Hematopoietic multipotent progenitor cell treated with erythropoietin and hydrocortisone succinate and interleukin-3 and kit ligand, for 4 days (in vitro differentiated cells): ENCODE data around the gene CRCP.
"Not testable (repeated sequence)": the region's sequence is repeated elsewhere in the genome, so short reads cannot be mapped to it uniquely, and the experiment has no call there.

ENCODE experiments used
- DNase-seq: peaks from one replicate; pipeline ENCODE4 v3.0.0-alpha.2; 2015

Gene CRCP

GRCh38 chr7:66110856-66111255, 3.8 kb upstream of the CRCP start:
- DNase-seq: no peak

- not testable (repeated sequence) for DNase-seq
Observed at GRCh38 chr7:66116680-66117420, 2.2 kb downstream of the CRCP start.

DNA sequence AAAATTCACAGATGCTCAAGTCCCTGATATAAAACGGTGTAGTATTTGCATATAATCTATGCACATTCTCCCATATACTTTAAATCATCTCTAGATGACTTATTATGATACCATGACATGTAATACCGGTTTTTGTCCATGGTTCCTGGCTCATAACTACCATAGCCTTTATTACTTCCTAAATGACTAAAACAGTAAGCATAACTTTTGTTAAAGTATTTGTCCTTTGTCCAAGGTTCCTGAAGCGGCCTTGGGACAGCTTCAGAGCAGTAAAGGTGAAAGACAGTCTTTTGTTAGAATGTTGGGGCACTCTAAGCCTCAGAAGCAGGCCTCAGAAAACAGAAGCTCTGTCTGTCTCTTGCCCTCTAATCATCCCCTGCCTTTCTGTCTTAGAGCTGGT, 4.0 kb downstream of the CRCP start:
- no peak for DNase-seq

DNA sequence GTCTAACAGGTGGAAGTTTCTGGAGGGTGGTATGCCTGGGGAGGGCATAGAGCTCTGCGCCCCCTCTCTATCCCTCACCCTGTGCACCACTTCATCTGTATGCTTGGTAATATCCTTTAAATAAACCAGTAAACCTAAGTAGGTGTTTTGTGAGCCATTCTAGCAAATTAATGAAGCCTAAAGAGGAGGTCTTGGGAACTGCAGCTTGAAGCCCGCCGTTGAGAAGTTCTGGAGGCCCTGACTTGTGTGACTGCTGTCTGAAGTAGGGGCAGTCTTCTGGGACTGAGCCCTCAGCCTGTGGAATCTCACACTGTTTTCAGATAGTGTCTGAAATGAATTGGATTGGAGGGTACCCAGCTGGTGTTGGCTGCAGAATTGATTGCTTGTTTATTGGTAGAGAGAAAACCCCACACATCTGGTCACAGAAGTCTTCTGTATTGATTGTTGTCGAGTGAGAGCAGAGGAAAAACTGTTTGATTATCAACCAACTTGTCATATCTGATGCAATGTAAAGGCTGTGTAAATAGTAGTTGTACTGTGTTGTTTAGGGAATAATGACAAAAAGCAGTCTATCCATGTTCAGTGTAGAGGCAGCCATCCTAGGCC, 4.7 kb downstream of the CRCP start:
- no peak for DNase-seq

DNA sequence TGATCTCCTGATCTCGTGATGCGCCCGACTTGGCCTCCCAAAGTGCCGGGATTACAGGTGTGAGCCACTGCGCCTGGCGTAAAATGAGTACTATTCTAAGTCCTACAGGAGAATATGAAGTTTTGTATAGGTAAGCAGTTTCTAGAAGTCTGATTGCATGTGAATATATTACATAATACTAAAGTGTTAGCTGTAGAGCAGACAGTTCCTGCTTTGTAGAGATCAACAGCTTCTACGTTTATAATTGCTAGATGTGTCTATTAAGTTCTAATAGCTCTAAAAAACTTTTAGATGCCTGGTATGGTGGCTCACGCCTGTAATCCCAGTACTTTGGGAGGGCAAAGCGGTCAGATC, 8.5 kb downstream of the CRCP start:
- no peak for DNase-seq

DNA sequence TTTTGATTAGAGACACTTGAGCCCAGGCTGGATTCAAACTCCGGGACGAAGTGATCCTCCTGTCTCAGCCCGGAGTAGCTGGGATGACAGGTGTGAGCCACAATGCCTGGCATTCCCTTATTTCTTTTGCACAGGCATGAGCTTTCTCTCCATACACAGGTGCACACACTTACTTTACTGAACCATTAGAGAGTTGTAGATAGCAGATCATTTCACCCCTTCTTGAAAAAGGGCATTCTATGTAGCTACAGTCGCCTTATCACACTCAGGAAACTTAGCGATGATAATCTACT, 9.9 kb downstream of the CRCP start:
- not testable (repeated sequence) for DNase-seq

DNA sequence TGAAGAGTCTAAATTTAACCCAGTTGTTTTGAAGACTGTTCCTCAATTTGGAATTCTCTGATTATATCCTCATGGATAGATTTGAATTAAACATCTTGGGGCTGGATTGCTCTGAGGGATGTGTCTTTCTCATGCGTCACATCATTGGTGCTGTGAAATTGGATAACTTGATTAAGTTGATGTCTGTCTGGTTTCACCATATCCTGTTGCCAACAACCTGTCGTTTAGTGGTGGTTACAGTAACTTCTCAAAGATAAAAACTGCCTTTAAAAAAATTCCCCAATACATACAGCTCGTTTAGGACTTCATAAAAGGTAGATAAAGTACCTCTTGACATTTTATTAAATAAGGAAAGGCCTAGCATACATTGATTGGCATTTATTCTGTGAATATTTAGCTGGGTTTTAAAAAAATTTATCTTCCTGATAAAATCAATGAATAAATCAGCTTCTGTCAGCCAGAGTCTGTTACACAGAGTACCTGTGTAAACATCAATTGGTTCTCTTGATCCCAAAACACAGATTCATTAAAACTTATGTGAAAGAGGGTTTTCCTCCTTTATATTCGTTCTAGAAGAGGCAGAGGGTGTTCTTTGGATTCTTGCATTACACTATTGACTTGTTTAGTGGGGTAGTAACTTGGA, 10.5 kb downstream of the CRCP start:
- DNase-seq: peak; percentile 53

DNA sequence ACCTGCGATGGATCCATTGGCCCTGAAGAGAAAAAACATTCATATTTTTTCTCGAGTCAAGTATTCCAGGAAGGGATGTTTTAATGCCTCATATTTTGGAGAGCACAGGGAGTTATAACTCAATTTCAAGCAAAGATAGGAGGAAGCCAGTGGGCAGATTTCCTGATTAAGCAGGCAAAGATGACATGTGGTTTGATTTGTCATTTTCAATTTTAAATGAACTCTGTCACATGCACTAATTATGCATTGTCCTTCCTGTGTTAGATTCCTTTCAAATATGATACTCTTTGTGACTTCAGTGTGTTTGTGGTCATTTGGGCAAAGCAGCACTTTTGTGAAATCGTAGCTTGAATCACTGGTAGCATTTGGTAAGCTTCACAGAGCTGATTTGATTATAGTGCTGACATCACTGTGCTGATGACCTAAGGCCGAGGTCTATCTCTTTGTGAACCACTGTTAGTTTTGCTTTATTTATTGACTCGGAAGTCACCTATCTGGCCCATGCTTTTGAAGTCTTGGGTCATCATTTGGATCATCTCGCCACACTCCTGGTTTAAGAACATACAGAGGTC, 11.2 kb downstream of the CRCP start:
- not testable (repeated sequence) for DNase-seq

GRCh38 chr7:66127172-66127571, 12.5 kb downstream of the CRCP start:
- not testable (repeated sequence) for DNase-seq

DNA sequence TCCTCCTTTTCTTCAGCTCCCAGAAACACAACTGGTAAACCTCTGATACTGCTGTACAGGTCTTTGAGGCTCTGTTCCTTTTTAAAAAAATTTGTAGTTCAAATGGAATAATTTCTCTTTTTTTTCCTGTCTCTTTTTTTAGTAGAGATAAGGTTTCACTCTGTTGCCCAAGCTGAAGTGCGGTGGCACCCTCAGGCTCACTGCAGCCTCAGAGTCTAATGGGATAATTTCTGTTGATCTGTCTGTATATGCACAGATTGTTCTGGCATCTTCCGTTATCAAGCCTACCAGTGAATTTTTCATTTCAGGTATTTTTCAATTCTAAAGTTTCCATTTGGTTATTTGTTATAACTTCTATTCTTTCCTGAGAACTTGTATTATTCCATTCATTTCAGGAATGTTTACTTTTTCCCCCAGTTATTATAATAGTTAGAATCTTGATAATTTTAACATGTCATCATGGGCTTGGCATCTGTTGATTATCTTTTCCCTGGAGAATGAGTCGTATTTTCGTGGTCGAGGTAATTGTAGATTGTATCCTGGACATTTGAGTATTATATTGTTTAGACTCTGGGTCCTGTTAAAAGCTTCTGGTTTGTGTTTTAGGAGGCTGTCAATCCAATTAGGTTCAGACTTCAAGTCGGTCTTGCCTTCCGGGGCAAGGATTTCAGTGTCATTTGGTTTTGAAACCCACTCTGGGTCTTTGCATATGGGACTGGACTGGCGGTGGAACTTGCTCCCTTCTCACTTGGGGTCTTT, 24.5 kb downstream of the CRCP start:
- DNase-seq: no peak

DNA sequence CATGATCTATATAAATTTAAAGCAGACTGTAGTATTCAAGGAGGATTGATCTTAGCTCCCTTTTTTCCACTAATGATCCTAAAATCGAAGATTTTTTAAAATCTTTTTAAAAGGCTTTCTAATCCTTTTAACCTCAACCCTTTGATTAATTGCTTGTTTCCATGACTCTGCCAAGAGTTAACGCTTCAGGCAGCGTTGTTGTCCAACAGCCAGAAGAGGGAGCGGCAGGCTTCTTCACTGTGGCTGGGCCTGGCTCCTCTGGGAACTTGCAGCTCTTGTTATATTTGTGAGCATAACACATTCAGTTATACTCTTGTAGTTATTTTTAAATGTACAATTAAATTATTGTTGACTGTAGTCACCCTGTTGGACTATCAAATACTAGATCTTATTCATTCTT, 26.3 kb downstream of the CRCP start:
- DNase-seq: peak; percentile 65

DNA sequence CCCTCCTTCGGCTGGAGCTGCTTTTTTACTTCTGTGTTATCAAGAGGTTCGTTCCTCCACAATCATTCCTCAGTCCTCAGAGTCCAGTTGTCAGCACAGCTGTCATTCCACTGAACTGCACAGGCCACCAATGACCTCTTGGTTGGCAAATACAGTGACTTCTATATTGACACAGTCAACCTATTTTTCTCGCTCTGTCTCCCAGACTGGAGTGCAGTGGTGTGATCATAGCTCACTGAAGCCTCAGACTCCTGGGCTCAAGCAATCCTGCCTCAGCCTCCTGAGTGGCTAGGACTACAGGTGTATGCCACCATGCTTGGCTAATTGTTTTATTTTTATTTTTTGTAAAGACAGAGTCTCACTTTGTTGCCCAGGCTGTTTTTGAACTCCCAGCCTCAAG, 27.7 kb downstream of the CRCP start:
- DNase-seq: no peak

- no peak for DNase-seq
Observed at GRCh38 chr7:66142996-66143395, 28.3 kb downstream of the CRCP start.

- no peak for DNase-seq
Observed at GRCh38 chr7:66143876-66144332, 29.3 kb downstream of the CRCP start.

- DNase-seq: no peak
Observed at GRCh38 chr7:66145400-66146104, 30.9 kb downstream of the CRCP start.

- DNase-seq: no peak
Observed at GRCh38 chr7:66146701-66147100, 32.1 kb downstream of the CRCP start.

DNA sequence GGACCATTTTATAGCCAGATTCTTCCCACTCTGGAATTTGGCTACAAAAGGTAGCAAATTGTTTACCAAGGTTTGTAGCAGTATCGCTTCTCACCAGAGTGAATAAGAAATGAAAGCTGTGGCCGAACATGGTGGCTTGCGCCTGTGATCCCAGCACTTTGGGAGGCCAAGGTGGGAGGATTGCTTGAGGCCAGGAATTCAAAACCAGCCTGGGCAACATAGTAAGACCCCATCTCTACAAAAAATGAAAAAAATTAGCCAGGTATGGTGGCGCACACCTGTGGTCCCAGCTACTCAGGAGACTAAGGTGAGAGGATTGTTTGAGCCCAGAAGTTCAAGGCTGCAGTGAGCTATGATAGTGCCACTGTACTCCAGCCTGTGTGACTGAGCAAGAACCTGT, 33.0 kb downstream of the CRCP start:
- not testable (repeated sequence) for DNase-seq

- peak; percentile 46 for DNase-seq
Observed at GRCh38 chr7:66150471-66150870, 35.8 kb downstream of the CRCP start.

DNA sequence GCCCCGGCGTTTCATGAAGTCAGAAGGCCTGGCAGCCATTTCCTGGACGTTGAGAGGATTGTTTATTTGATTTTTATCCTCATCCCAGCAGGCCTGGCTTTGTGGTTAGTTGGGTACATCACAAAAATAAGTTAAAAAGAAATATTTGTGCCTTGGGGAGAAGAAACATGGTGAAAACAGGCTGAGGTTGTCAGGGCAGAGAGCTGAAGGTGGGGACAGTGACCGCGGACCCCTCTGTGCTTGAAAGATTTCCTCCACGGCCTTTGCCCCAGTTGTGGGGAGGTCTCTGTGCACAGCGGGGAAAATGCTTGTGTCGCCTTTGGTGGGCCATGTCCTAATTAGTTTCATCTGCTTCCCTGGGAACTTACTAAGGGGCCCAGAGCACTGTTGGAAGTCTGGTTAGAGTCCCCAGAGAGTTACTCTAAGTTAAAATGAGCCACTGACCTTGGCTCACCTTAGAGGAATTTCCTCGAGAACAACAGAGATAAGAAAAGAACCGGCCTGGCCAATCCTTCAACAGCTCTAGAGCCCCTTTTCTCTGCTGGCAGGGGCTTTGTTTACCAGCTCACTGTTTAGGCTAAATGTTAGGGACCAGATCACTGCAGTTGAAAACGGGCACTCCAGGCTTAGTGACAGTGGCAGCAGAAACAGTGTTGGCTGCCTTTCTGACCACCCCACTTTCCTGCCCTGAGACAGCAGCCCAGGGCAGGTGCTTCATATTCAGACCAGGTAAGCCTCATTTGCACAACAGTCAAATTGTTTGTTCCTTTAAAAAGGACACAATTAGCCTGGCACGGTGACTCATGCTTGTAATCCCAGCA, 37.9 kb downstream of the CRCP start:
- DNase-seq: no peak

DNA sequence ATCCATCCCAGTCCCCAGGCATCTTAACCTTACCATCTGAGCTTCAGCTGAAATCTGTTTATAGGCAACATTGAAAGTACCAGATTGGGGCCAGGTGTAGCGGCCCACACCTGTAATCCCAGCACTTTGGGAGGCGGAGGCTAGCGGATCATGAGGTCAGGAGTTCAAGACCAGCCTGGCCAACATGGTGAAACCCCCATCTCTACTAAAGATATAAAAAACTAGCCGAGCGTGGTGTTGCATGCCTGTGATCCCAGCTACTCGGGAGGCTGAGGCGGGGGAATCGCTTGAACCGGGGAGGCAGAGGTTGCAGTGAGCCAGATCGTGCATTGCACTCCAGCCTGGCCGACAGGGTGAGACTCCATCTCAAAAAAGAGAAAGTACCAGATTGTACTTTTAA, 39.0 kb downstream of the CRCP start:
- DNase-seq: no peak

GRCh38 chr7:66156035-66156434, 41.4 kb downstream of the CRCP start:
- DNase-seq: not testable (repeated sequence)

GRCh38 chr7:66157060-66157459, 42.4 kb downstream of the CRCP start:
- DNase-seq: peak; percentile 58
